SU-DHL-6 (cell line): ENCODE measurements around the gene DPP6.

Source experiments
- H2AFZ ChIP-seq: fragments of 200-600 bp; sonication (generic); 2 replicates; pipeline ENCODE4 v1.6.1; 2014; ENCODE audit warnings: low read depth, mild to moderate bottlenecking, moderate library complexity, mixed read lengths, antibody characterized with exemption, low read length; ENCODE audit not compliant: severe bottlenecking
- H3F3A ChIP-seq: fragments of 200-600 bp; shearing (Covaris generic); 2 replicates; pipeline ENCODE4 v1.6.0; 2016; ENCODE audit warnings: antibody characterized with exemption, mild to moderate bottlenecking; ENCODE audit not compliant: insufficient read depth
- H3K27ac ChIP-seq: fragments of 200-600 bp; sonication (generic); 2 replicates; pipeline ENCODE4 v1.5.1; 2016; ENCODE audit warnings: low read depth, mild to moderate bottlenecking, low read length, moderate library complexity, mixed read lengths
- H3K27me3 ChIP-seq: fragments of 200-600 bp; sonication (generic), shearing (Covaris generic); 2 replicates; pipeline ENCODE4 v1.6.0; 2014; ENCODE audit warnings: mild to moderate bottlenecking, low read length
- H3K36me3 ChIP-seq: fragments of 200-600 bp; sonication (generic); 2 replicates; pipeline ENCODE4 v1.6.1; 2014; ENCODE audit warnings: mild to moderate bottlenecking, low read length, mixed read lengths
- H3K4me2 ChIP-seq: fragments of 300-600, 200-600 bp; shearing (Covaris generic), sonication (generic); 2 replicates; pipeline ENCODE4 v1.6.0; 2014; ENCODE audit warnings: low read length, low read depth, mild to moderate bottlenecking; ENCODE audit not compliant: poor library complexity, severe bottlenecking
- H3K4me3 ChIP-seq: fragments of 200-600 bp; sonication (generic); 2 replicates; pipeline ENCODE4 v1.5.1; 2014; ENCODE audit warnings: antibody characterized with exemption, low read length, mild to moderate bottlenecking, mixed read lengths; ENCODE audit not compliant: insufficient read depth, poor library complexity, severe bottlenecking
- H3K79me2 ChIP-seq: fragments of 200-600 bp; sonication (generic); 2 replicates; pipeline ENCODE4 v1.6.1; 2014; ENCODE audit warnings: mild to moderate bottlenecking, low read length, moderate library complexity; ENCODE audit not compliant: insufficient read depth
- H3K9ac ChIP-seq: fragments of 200-600 bp; sonication (generic); 2 replicates; pipeline ENCODE4 v1.7.0; 2014; ENCODE audit warnings: mild to moderate bottlenecking, low read length
- H3K9me2 ChIP-seq: fragments of 200-600 bp; sonication (generic); replicated peaks from 2 replicates; pipeline ENCODE4 v1.6.1; 2014; ENCODE audit warnings: low read length; ENCODE audit not compliant: insufficient read depth
- H3K9me3 ChIP-seq: fragments of 200-600 bp; sonication (generic); 2 replicates; pipeline ENCODE4 v1.6.1; 2014; ENCODE audit warnings: low read length, mixed read lengths; ENCODE audit not compliant: insufficient read depth
- H4K20me1 ChIP-seq: fragments of 200-600 bp; sonication (generic); 2 replicates; pipeline ENCODE4 v1.6.1; 2014; ENCODE audit warnings: low read depth, mild to moderate bottlenecking, antibody characterized with exemption, low read length, moderate library complexity, mixed read lengths
- EZH2phosphoT487 ChIP-seq: fragments of 200-600 bp; sonication (generic), shearing (Covaris generic); conservative IDR thresholded peaks from 2 replicates; pipeline ENCODE4 v1.6.1; 2018; ENCODE audit warnings: mild to moderate bottlenecking, antibody characterized with exemption, low read length, moderate library complexity, mixed read lengths
- TF ChIP-seq, protein P1 (sequence below): fragments of 200-600 bp; sonication (generic); IDR thresholded peaks from one replicate; pipeline ENCODE4 v1.5.1; 2017; ENCODE audit warnings: antibody characterized with exemption, mild to moderate bottlenecking, low read length, moderate library complexity; ENCODE audit not compliant: insufficient read depth, poor library complexity, severe bottlenecking

DPP6 gene

DNA sequence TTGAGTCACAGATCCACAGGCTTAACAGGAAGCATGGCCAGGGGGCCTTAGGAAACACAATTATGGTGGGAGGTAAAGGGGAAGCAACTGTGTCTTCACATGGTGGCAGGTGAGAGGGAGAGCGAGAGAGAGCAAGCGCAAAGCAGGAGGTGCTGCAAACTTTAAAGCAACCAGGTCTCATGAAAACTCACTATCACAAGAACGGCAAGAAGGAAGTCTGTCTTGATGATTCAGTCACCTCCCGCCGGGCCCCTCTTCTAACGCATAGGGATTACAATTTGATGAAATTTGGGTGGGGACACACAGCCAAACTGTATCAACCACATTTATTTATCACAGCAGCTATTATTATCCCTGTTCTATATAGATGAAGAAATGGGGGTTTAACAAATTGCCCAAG lies 201.6 kb downstream of the DPP6 start:
- no peaks in the 10 kb centered on the region for H3F3A ChIP-seq
- TF ChIP-seq, protein P1, sequence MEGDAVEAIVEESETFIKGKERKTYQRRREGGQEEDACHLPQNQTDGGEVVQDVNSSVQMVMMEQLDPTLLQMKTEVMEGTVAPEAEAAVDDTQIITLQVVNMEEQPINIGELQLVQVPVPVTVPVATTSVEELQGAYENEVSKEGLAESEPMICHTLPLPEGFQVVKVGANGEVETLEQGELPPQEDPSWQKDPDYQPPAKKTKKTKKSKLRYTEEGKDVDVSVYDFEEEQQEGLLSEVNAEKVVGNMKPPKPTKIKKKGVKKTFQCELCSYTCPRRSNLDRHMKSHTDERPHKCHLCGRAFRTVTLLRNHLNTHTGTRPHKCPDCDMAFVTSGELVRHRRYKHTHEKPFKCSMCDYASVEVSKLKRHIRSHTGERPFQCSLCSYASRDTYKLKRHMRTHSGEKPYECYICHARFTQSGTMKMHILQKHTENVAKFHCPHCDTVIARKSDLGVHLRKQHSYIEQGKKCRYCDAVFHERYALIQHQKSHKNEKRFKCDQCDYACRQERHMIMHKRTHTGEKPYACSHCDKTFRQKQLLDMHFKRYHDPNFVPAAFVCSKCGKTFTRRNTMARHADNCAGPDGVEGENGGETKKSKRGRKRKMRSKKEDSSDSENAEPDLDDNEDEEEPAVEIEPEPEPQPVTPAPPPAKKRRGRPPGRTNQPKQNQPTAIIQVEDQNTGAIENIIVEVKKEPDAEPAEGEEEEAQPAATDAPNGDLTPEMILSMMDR = no peak
- TF ChIP-seq EZH2phosphoT487 = no peak
- no peaks in the 10 kb centered on the region for H3K79me2 ChIP-seq
- no peaks in the 10 kb centered on the region for H3K9me2 ChIP-seq
- no peaks in the 10 kb centered on the region for H3K27me3 ChIP-seq
- H3K4me2 ChIP-seq = no peak overlapping the region
- no peaks in the 10 kb centered on the region for H3K36me3 ChIP-seq
- H2AFZ ChIP-seq = no peak overlapping the region
- H4K20me1 ChIP-seq = no peaks in the 10 kb centered on the region
- no peak overlapping the region for H3K4me3 ChIP-seq
- H3K9me3 ChIP-seq = no peaks in the 10 kb centered on the region
- no peak overlapping the region for H3K9ac ChIP-seq
- H3K27ac ChIP-seq = no peak overlapping the region

DNA sequence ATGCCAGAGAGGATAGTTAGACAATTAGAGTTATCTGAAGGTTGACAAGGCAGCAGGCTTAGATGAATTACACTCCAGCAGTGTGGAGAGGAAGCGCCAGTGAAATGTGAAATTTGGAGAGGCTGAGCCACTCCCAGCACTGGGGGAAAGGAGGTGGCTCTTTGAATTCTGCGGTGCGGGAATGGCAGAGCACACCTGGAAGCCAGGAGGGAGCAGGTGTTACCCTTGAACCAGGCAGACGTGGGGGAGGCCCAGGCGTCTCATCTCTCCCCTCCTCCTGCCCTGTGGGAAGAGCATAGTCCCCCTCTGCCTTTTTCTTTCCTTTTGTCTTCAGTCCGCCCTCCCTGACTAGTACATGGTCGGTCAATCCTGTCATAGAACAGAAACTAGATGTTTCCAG lies 203.1 kb downstream of the DPP6 start:
- H4K20me1 ChIP-seq = no peaks in the 10 kb centered on the region
- no peaks in the 10 kb centered on the region for H3K79me2 ChIP-seq
- H3K4me2 ChIP-seq = no peak overlapping the region
- H3F3A ChIP-seq = no peaks in the 10 kb centered on the region
- no peaks in the 10 kb centered on the region for H3K9me2 ChIP-seq
- TF ChIP-seq, protein P1 = no peak
- TF ChIP-seq EZH2phosphoT487 = no peak
- H3K27ac ChIP-seq = no peak overlapping the region
- H3K27me3 ChIP-seq = no peaks in the 10 kb centered on the region
- no peaks in the 10 kb centered on the region for H3K36me3 ChIP-seq
- H2AFZ ChIP-seq = no peak overlapping the region
- no peaks in the 10 kb centered on the region for H3K9me3 ChIP-seq
- H3K4me3 ChIP-seq = no peak overlapping the region
- no peak overlapping the region for H3K9ac ChIP-seq

DNA sequence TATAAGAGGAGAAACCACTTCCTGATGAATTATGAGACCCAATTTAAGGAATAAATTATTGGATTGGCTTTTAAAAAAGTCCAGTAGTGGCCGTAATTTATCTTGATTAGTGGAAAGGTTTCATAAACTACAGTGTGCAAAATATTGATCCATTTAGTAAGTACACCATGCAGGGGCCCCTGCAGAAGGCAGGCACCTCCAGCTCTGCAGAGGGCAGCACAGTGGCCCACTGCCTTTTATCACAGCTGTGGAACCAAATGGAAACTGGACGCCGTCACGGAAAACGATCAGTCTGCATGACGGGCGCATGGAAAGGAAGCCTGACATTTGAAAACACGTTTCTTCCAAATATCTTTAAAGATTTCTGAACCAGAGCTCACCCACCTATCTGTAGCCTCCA lies 204.0 kb downstream of the DPP6 start:
- no peak overlapping the region for H3K4me3 ChIP-seq
- H3K9me3 ChIP-seq = no peaks in the 10 kb centered on the region
- no peak overlapping the region for H3K27ac ChIP-seq
- no peak overlapping the region for H3K4me2 ChIP-seq
- H3K36me3 ChIP-seq = no peaks in the 10 kb centered on the region
- H3K79me2 ChIP-seq = no peaks in the 10 kb centered on the region
- H3K9me2 ChIP-seq = no peaks in the 10 kb centered on the region
- no peak for TF ChIP-seq EZH2phosphoT487
- TF ChIP-seq, protein P1 = no peak
- no peaks in the 10 kb centered on the region for H3F3A ChIP-seq
- H3K9ac ChIP-seq = no peak overlapping the region
- H3K27me3 ChIP-seq = no peaks in the 10 kb centered on the region
- H2AFZ ChIP-seq = no peak overlapping the region
- no peaks in the 10 kb centered on the region for H4K20me1 ChIP-seq

DNA sequence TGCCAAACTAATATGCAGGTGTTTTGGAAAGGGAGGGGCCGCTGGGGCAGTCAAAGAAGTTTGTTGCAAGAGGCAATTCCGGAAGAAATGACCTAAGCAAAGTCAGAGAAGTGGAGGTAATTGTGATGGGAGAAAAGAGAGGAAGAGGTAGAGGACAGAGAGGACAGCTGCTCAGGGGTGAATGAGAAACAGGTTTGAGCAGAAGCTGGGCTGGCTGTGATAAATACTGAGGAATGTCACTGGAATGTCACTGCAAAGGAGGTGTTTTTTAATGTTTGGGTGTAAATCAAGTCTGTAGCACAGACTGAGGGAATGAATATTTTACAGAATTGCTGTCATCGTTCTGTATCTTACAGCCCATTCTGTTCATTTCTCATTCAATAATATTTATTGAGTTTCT lies 207.2 kb downstream of the DPP6 start:
- H3K79me2 ChIP-seq = no peaks in the 10 kb centered on the region
- no peaks in the 10 kb centered on the region for H3K27me3 ChIP-seq
- TF ChIP-seq EZH2phosphoT487 = no peak
- TF ChIP-seq, protein P1 = no peak
- H3K9ac ChIP-seq = no peak overlapping the region
- no peak overlapping the region for H3K4me3 ChIP-seq
- H3K9me3 ChIP-seq = no peaks in the 10 kb centered on the region
- no peak overlapping the region for H3K27ac ChIP-seq
- H3F3A ChIP-seq = no peaks in the 10 kb centered on the region
- no peak overlapping the region for H3K4me2 ChIP-seq
- H4K20me1 ChIP-seq = no peaks in the 10 kb centered on the region
- no peaks in the 10 kb centered on the region for H3K36me3 ChIP-seq
- no peaks in the 10 kb centered on the region for H3K9me2 ChIP-seq
- no peak overlapping the region for H2AFZ ChIP-seq
